Smooth muscle cell (in vitro differentiated cells): ENCODE measurements around the gene NRCAM. TPM values are rescaled to one million over a fixed set of nuclear protein-coding genes. Genes with fewer than 3 reads are reported as not detected.

Source experiments
- DNase-seq: peaks from one replicate; lab custom pipeline; 2025; ENCODE audit not compliant: unreplicated experiment; lab: John Stamatoyannopoulos, UW
- H2AFZ ChIP-seq: fragments of 200-600 bp; sonication (generic); 2 replicates; pipeline ENCODE4 v1.6.0; 2016; ENCODE audit warnings: antibody characterized with exemption, low read depth, mild to moderate bottlenecking
- H3F3A ChIP-seq: fragments of 200-600 bp; sonication (generic); 2 replicates; pipeline ENCODE4 v1.6.0; 2017; ENCODE audit warnings: antibody characterized with exemption, low read depth
- H3K27ac ChIP-seq: fragments of 200-600 bp; sonication (generic); 2 replicates; pipeline ENCODE4 v1.5.1; 2016; ENCODE audit warnings: low read depth, mild to moderate bottlenecking
- H3K27me3 ChIP-seq: fragments of 200-600 bp; sonication (generic); 2 replicates; pipeline ENCODE4 v1.6.1; 2016; ENCODE audit warnings: low read depth, mild to moderate bottlenecking
- H3K36me3 ChIP-seq: fragments of 200-600 bp; sonication (generic); 2 replicates; pipeline ENCODE4 v1.5.1; 2016; ENCODE audit warnings: low read depth
- H3K4me1 ChIP-seq: fragments of 200-600 bp; sonication (generic); 2 replicates; pipeline ENCODE4 v1.5.1; 2016; ENCODE audit warnings: low read depth
- H3K4me2 ChIP-seq: fragments of 200-600 bp; sonication (generic); 2 replicates; pipeline ENCODE4 v1.6.0; 2016; ENCODE audit warnings: mild to moderate bottlenecking
- H3K4me3 ChIP-seq: fragments of 200-600 bp; sonication (generic); 2 replicates; pipeline ENCODE4 v1.5.1; 2016; ENCODE audit warnings: mild to moderate bottlenecking
- H3K79me2 ChIP-seq: fragments of 200-600 bp; sonication (generic); 2 replicates; pipeline ENCODE4 v1.6.0; 2016; ENCODE audit warnings: low read depth, mild to moderate bottlenecking
- H3K9ac ChIP-seq: fragments of 200-600 bp; sonication (generic); 2 replicates; pipeline ENCODE4 v1.6.0; 2016; ENCODE audit warnings: low read depth
- H3K9me3 ChIP-seq: fragments of 200-600 bp; sonication (generic); replicated peaks from 2 replicates; pipeline ENCODE4 v1.5.1; 2016; ENCODE audit warnings: low read depth
- H4K20me1 ChIP-seq: fragments of 200-600 bp; sonication (generic); 2 replicates; pipeline ENCODE4 v1.6.0; 2016; ENCODE audit warnings: low read depth
- WGBS: methylation state at CpG from one replicate; pipeline ENCODE4 v1.1.7; 2016; ENCODE audit warnings: low lambda C conversion rate; 5-methylcytosine and 5-hydroxymethylcytosine counted together
- polyA plus RNA-seq: library from polyadenylated mRNA; unstranded; fragments of >200 nt; fragmentation: Nextera tagmentation; extraction: Ambion mirVana; gene quantifications from 2 replicates; pipeline ENCODE4 v1.2.1, GENCODE V29; 2016
- total RNA-seq: library from RNA; depleted of rRNA; stranded (reverse); fragments of >200 nt; gene quantifications from 2 replicates; pipeline ENCODE4 v1.2.3, GENCODE V29; 2014
- TF ChIP-seq, protein P1 (sequence below): fragments of 200-600 bp; sonication (generic); IDR thresholded peaks from 2 replicates; pipeline ENCODE4 v1.5.1; 2017; ENCODE audit warnings: borderline replicate concordance, mild to moderate bottlenecking, antibody characterized with exemption; ENCODE audit not compliant: insufficient read depth, poor library complexity, severe bottlenecking

Gene NRCAM
- total and polyA plus RNA-seq, 2 experiments from 2014 or later: 0.49 TPM; not detected in 1

DNA sequence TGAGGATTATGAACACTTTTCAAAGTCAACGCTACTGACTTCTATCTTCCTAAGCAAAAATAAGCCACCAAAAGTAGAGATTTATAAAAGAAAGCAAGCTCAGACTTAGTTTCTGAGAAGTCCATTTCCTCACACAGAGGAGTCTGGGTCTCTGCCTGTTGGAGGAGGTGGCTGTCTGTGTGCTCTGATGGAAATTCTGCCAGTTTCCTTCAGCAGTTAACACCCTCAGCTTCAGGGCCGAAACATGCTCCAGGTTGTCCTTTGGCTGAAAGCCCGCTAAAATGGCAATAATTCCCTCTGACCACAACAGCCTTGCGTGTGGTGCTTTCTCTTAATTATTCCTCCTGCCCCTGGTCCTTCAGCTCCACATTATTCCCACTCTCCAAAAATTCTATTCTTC, 198.3 kb downstream of the NRCAM start:
- Histone ChIP-seq H3K9ac (no peak overlapping the region), H3K27me3 (no peaks in the 10 kb centered on the region), H3K4me3 (no peak overlapping the region), H3K9me3 (no peaks in the 10 kb centered on the region), H2AFZ (no peak overlapping the region), H3K4me1 (no peaks in the 10 kb centered on the region), H3K36me3 (no peaks in the 10 kb centered on the region), H3K4me2 (no peak overlapping the region), H3F3A (no peaks in the 10 kb centered on the region), H3K27ac (no peak overlapping the region), H4K20me1 (no peaks in the 10 kb centered on the region), H3K79me2 (no peaks in the 10 kb centered on the region)
- TF ChIP-seq, protein P1, sequence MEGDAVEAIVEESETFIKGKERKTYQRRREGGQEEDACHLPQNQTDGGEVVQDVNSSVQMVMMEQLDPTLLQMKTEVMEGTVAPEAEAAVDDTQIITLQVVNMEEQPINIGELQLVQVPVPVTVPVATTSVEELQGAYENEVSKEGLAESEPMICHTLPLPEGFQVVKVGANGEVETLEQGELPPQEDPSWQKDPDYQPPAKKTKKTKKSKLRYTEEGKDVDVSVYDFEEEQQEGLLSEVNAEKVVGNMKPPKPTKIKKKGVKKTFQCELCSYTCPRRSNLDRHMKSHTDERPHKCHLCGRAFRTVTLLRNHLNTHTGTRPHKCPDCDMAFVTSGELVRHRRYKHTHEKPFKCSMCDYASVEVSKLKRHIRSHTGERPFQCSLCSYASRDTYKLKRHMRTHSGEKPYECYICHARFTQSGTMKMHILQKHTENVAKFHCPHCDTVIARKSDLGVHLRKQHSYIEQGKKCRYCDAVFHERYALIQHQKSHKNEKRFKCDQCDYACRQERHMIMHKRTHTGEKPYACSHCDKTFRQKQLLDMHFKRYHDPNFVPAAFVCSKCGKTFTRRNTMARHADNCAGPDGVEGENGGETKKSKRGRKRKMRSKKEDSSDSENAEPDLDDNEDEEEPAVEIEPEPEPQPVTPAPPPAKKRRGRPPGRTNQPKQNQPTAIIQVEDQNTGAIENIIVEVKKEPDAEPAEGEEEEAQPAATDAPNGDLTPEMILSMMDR: no peak
- no peak for DNase-seq
- 76% methylated on average over 4 of the region's 4 CpGs for WGBS

DNA sequence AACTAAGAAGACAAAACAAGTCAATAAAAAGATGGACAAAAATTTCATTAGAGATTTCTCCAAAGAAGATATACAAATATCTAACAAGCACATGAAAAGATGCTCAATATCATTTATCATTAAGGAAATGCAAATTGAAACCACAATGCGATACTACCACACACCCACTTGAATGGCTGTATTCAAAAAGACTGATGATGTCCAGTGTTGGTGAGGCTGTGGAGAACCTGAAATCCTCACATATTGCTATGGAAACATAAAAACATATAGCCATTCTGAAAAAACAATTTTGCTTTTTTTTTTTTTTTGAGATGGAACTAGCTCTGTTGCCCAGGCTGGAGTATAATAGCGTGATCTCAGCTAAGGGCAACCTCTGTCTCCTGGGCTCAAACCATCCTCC, 202.0 kb downstream of the NRCAM start:
- WGBS: 93% methylated on average over 2 of the region's 2 CpGs
- Histone ChIP-seq H3K79me2 (no peaks in the 10 kb centered on the region), H3F3A (no peaks in the 10 kb centered on the region), H2AFZ (no peak overlapping the region), H3K4me1 (no peaks in the 10 kb centered on the region), H3K27ac (no peak overlapping the region), H3K9ac (no peak overlapping the region), H3K36me3 (no peaks in the 10 kb centered on the region), H4K20me1 (no peaks in the 10 kb centered on the region), H3K9me3 (no peaks in the 10 kb centered on the region), H3K27me3 (no peaks in the 10 kb centered on the region), H3K4me3 (no peak overlapping the region), H3K4me2 (no peak overlapping the region)
- no peak for DNase-seq
- TF ChIP-seq, protein P1: no peak

DNA sequence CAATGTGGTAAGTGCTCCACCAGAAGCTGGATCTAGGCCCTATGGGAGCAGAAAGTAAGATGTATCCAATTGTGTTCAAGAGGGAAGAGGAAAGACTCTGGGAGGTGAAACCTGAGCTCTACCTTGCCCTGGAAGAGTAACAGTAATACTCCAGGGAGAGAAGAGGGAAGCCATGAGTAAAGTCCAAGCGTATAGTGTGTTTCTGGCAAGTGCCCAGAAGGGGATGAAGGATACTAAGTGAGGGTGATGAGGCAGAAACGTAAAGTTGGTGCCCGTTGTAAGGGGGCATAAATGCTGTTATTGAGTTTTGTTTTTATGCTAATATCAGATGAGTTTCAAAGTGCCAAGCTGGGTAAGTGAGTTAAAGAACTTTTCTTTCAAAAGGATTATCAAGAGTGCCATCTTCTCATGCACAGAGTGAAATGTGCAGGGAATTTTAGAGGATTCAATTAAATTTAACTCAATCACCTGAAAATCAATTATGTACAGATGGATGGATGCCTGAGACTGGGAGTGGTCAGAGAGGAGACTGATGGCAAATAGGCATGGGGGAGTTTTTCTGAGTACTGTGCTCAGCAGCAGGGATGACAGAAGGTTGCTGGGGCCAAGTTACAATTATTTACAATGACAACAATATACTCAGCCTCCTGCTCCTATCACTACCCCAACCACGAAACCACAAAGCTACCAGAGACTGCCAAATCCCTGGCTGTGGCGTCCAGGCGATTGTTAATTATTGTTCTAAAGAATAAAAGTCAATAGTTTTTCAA, 202.8 kb downstream of the NRCAM start:
- TF ChIP-seq, protein P1: no peak
- WGBS: 93% methylated on average over 6 of the region's 6 CpGs
- H2AFZ ChIP-seq: no peak overlapping the region

DNA sequence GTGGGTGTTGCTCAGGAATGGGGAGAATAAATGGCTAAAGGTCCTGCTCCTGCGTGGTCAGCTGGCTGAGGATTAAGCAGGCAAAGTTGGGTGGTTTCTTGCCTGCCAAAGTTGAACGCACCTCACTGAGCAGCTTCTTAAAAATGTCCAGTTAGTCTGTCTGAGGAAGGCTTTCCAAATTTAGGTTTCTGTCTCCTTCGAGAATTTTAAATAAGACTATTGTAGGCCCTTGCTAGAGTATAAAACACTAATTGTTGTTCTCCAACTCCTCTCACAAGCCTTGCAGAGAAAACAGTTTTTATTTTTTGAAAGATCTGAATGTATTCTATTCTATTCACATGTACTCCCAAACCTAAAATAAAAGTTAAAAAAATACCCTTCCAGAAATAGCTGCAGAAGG, 204.1 kb downstream of the NRCAM start:
- Histone ChIP-seq H3K36me3 (no peaks in the 10 kb centered on the region), H3K27me3 (no peaks in the 10 kb centered on the region), H4K20me1 (no peaks in the 10 kb centered on the region), H3K79me2 (no peaks in the 10 kb centered on the region), H3K4me2 (no peak overlapping the region), H3K9ac (no peak overlapping the region), H3K9me3 (no peaks in the 10 kb centered on the region), H3F3A (no peaks in the 10 kb centered on the region), H3K4me3 (no peak overlapping the region), H3K4me1 (no peaks in the 10 kb centered on the region), H2AFZ (no peak overlapping the region), H3K27ac (no peak overlapping the region)
- 90% methylated on average over 3 of the region's 3 CpGs for WGBS
- TF ChIP-seq, protein P1: no peak
- DNase-seq: no peak

More for the DNA sequence above, 202.8 kb downstream of the NRCAM start:
- no peaks in the 10 kb centered on the region for H3F3A ChIP-seq
- no peak for DNase-seq
- H3K27me3 ChIP-seq: no peaks in the 10 kb centered on the region
- no peak overlapping the region for H3K27ac ChIP-seq
- no peaks in the 10 kb centered on the region for H3K4me1 ChIP-seq
- no peak overlapping the region for H3K4me3 ChIP-seq
- H3K9ac ChIP-seq: no peak overlapping the region
- H4K20me1 ChIP-seq: no peaks in the 10 kb centered on the region
- no peaks in the 10 kb centered on the region for H3K79me2 ChIP-seq
- no peaks in the 10 kb centered on the region for H3K36me3 ChIP-seq
- no peak overlapping the region for H3K4me2 ChIP-seq
- H3K9me3 ChIP-seq: no peaks in the 10 kb centered on the region
